NCI-H510A (cell line): Measurements from ENCODE around the gene PTP4A1.

Experiments
- DNase-seq: peaks from one replicate; lab custom pipeline; 2025; lab: John Stamatoyannopoulos, UW

PTP4A1 gene

GRCh38 chr6:63556369-63556768 is 15.9 kb upstream of the PTP4A1 start:
- DNase-seq: no peak

- DNase-seq: no peak
These were observed 14.0 kb upstream of the PTP4A1 start for GRCh38 chr6:63558278-63558677.

GRCh38 chr6:63560801-63561287 is 11.4 kb upstream of the PTP4A1 start:
- no peak for DNase-seq

DNA sequence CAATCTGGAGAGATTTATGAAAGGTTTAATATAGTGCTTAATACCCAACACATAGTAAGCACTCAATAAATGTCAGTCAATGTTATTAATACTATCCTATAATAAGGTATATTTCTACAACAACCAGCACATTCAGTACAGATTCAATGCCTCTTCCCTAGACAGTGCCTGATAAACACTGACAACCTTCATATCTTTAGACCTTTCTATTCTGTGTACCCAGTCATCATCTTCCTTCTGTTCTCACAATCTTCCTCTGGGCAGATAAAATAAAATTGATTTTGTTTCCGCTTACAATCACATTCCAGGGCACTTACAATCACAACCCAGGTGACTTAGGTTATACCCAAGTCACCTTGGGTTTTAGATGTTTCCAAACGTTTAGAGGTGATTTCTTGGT is 11.0 kb upstream of the PTP4A1 start:
- no peak for DNase-seq

DNA sequence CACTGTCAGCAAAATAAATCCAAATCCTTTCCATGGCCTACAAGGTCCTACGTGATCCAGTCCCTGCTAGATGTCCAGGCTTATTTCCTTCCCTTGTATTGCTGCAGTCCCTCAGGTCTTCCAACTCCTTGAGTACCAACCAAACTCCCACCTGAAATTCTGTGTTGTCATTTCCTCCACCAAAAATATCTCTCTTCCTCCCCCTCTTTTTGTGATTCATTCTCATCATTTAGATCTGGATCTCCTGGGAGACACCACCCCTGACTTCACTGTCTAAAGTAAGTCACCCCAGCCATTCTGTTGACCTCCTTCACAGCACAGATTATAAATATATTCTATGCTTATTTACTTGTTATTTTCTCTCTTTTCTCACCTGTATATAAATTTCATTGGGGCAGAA is 9.0 kb upstream of the PTP4A1 start:
- DNase-seq: no peak

- DNase-seq: no peak
These were observed 7.1 kb upstream of the PTP4A1 start for GRCh38 chr6:63565058-63565726.

- no peak for DNase-seq
These were observed 6.3 kb upstream of the PTP4A1 start for GRCh38 chr6:63565727-63566596.

GRCh38 chr6:63567966-63568365 is 4.3 kb upstream of the PTP4A1 start:
- no peak for DNase-seq

DNA sequence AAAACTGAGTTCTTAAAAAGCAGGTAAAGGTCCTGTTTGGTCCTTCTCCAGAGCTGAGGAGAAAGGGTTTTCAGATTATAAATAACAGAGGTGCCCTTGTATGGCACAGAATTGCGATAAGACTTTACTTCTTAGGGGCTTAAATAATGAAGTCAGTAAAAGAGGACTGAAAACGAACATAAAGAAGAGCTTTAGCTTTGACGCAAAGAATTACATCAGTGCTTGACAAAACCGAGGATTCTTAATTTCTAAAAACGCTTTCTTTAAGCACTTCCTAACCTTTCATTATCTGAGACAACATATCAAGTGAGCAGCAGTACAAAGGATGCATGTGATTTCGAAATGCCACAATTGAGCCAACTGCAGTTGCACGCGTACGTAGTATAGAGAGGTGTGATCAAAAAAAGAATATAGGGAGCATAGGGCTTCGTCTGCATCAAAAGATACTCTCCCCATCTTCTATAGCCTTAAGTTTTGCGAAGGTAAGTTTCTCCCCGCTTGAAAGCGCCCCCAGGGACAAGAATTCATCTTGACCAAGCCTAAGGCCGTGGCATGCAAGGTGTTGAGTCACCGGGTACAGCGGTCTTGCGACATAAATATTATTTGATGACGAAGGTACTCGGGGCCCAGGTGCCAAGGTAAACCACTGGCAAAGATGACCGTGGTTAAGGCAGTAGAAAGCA is 778 bp upstream of the PTP4A1 start:
- peak; percentile 56 for DNase-seq

DNA sequence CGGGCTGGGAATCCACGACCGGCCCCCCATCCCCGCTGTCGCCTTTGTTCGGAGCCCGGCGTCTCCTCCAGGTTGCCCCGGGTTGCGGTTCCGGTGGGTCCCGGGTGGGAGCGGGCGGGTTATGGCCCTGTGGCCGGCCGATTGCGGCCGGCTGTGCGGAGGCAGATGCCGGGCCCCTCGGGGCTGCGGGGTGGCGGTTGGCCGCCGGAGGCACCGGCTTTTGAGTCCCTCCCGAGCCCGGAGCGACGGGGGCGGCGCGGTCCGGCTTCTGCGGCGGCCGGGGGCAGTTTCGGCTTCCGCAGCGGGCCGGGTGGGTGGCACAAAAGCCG is 431 bp downstream of the PTP4A1 start:
- no peak for DNase-seq

- peak; percentile 78 for DNase-seq
These were observed 1.0 kb downstream of the PTP4A1 start for GRCh38 chr6:63573076-63573898.

- peak; percentile 36 for DNase-seq
These were observed 1.7 kb downstream of the PTP4A1 start for GRCh38 chr6:63573899-63574553.

DNA sequence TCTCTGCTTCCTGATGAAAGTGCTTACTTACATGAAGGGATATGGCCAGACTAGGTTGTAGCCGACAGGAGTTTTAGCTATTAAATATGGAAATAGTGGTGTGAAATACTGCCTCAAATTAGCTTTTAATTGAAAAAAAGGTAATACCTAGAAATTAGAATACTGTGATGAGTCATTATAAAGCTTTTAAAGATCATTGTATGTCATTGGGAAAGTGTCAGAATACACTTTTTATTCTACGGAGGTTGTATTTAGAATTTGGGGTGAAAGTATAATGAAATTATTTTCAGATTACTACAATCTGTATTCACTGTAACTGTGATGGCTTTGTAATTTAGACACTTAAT is 2.2 kb downstream of the PTP4A1 start:
- DNase-seq: no peak

GRCh38 chr6:63576147-63576772 is 4.0 kb downstream of the PTP4A1 start:
- no peak for DNase-seq

DNA sequence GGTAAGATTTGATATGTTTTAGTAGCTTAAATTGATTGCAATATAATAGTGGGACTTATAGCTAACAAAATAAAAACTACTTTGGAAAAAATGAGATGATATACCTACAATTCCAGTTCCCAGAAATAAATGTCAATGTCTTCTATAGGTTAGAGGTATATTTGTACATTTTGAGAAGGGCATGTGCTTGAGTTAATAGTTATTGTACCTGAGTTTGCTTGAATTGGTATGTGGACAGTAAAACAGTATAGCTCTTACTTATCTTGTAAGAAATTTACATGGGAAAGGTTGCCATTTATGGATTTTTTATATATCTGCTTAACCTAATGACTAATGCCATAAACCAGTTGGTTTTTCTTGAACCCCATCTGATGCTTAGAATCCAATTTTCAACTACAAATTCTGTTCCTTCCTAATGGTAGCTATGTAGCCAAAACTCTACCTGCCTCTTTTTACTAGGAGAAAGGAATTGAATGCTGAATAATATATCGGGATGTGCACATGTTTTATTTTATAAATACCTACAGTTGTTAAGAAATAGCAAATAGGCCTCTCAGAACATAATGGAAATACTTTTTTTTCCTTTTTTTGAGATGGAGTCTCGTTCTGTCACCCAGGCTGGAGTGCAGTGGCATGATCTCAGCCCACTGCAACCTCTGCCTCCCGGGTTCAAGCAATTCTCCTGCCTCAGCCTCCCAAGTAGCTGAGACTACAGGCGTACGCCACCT is 4.9 kb downstream of the PTP4A1 start:
- DNase-seq: no peak

DNA sequence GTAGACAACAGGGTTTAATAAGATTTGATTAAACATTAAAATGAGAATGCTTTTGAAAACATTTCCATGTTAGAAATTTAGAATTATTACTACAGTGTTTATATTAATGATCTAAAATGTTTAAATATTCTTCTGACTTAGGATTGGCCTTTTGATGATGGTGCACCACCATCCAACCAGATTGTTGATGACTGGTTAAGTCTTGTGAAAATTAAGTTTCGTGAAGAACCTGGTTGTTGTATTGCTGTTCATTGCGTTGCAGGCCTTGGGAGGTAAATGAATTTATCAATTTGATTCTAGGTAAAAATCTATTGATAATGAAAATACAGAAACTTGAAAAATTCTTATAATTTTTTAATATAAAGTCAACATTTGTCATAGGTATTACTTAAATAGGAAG is 6.5 kb downstream of the PTP4A1 start:
- DNase-seq: no peak

DNA sequence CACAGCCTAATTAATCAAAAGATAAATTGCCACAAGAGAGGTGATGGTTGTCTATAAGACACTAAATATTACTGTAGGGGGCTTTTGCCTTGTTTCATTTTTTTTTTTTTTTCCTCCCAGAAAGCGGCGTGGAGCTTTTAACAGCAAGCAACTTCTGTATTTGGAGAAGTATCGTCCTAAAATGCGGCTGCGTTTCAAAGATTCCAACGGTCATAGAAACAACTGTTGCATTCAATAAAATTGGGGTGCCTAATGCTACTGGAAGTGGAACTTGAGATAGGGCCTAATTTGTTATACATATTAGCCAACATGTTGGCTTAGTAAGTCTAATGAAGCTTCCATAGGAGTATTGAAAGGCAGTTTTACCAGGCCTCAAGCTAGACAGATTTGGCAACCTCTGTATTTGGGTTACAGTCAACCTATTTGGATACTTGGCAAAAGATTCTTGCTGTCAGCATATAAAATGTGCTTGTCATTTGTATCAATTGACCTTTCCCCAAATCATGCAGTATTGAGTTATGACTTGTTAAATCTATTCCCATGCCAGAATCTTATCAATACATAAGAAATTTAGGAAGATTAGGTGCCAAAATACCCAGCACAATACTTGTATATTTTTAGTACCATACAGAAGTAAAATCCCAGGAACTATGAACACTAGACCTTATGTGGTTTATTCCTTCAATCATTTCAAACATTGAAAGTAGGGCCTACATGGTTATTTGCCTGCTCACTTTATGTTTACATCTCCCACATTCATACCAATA is 7.8 kb downstream of the PTP4A1 start:
- no peak for DNase-seq

DNA sequence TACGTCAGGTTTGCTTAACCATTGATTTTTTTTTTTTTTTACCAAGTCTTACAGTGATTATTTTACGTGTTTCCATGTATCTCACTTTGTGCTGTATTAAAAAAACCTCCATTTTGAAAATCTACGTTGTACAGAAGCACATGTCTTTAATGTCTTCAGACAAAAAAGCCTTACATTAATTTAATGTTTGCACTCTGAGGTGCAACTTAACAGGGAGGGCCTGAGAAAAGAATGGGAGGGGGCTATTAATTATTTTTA is 8.4 kb downstream of the PTP4A1 start:
- no peak for DNase-seq

- DNase-seq: no peak
These were observed 9.2 kb downstream of the PTP4A1 start for GRCh38 chr6:63581355-63582013.
